ENCODE data around the gene S100A10.

Gene S100A10, protein sequence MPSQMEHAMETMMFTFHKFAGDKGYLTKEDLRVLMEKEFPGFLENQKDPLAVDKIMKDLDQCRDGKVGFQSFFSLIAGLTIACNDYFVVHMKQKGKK

DNA sequence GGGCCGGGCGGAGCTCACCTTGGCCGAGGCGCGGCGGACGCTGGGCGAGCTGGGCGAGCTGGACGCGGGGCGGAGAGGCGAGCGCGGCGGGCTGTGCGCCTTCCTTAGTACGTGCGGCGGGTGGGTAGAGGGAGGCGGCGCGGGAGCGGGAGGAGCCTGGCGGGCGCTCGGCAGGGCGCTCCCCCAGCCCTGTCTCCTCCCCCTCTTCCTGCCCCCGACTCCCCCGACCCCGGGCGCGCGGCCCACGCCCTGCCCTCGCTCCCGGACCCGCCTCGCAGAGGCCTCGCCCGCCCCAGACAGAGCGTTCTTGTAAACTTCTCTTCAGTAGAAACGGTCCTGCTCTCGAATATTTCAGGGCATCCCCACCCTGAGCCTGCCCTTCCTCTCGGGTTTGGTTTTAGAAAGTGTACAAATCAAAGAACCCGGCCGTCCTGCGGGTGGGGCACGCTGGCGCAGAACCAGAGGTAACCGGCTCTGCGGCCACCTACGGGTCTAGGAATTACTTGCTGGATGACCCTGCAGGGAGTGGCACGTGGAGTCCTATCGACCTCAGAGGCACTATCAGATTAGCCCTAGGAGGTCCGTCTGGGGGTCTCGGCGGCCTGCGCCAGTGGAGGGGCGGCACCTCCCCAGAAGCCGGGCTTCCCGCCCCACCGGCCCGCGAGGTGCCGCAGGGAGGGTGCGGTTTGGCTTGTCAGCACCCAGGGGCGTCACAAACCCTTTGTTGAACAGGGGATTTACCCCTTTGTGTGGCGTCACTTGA, at the start of gene S100A10:
Gene S100A10, minus strand, starts transcription at position 126 of the 763 bp plus-strand sequence. CDS start 7,629 bp downstream, outside the sequence.
- DNase-seq: no peak

DNA sequence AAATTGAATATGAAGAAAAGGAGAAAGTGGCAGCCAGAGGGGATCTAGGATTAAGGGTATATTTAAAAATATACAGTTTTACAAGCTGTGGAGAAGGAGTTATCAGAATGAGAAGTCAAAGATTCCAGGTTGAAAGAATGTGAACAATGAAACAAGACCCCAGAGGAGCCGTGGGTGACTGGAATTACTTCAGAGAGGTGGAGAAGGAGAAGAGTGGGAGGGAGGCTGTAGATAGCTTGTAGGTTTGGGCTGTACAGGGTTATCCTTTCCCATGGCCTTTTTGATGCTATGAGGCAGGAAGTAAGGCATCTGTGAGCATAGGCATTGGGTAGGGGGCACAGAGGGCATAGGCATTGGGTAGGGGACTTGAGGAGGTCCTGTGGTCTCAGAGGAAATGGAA, 48.4 kb upstream of the S100A10 start:
- DNase-seq: no peak

DNA sequence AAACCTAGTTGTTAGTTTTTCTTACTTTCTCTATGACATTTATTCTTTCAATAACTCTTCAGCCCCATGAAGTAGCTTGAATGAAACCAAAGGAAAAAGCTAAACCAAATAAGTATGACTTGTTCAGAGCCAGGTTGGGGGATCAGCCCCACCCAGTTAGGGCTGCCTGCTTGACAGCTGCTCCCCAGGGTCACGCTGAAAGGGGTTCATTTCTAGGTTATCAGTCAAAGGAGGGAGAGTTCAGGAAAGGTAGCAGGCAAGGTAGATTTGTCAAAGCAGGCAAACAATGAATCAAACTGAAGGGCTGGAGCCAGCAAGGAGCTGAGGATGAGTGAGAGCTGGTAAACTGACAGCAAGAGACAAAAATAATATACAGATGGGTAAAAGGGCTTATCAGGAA, 46.2 kb upstream of the S100A10 start:
- no peak for DNase-seq

DNA sequence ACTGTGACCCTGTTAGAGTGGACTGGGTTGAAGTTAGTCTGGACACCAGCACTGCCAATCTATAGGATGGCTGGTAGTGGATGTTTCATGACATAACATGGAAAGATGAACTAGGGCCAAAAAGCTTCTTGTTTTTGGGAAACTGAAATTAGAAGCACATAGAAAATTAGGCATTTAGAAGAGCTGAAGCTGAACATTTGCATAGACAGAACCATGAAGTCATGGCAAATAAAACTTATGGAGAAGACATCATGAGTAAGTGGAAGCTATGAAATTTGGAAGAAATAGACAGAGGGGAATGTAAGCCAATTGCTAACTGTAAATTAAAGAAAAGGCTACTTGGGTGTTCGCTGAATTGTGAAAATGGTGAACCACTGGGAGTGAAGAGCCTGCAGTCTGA, 45.8 kb upstream of the S100A10 start:
- no peak for DNase-seq

DNA sequence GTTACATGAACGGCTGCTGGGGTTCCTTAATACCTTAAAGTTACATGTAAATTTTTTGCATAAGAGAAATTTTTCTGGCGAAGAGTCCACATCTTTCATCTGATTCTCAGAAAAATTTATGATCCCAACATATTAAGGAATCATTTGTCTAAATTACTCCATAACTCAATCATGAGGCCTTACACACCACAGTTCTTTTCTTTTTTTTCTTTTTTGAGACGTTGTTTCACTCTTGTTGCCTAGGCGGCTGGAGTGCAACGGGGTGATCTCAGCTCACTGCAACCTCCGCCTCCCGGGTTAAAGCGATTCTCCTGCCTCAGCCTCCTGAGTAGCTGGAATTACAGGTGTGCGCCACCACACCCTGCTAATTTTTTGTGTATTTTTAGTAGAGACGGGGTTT, 45.2 kb upstream of the S100A10 start:
- DNase-seq: no peak

DNA sequence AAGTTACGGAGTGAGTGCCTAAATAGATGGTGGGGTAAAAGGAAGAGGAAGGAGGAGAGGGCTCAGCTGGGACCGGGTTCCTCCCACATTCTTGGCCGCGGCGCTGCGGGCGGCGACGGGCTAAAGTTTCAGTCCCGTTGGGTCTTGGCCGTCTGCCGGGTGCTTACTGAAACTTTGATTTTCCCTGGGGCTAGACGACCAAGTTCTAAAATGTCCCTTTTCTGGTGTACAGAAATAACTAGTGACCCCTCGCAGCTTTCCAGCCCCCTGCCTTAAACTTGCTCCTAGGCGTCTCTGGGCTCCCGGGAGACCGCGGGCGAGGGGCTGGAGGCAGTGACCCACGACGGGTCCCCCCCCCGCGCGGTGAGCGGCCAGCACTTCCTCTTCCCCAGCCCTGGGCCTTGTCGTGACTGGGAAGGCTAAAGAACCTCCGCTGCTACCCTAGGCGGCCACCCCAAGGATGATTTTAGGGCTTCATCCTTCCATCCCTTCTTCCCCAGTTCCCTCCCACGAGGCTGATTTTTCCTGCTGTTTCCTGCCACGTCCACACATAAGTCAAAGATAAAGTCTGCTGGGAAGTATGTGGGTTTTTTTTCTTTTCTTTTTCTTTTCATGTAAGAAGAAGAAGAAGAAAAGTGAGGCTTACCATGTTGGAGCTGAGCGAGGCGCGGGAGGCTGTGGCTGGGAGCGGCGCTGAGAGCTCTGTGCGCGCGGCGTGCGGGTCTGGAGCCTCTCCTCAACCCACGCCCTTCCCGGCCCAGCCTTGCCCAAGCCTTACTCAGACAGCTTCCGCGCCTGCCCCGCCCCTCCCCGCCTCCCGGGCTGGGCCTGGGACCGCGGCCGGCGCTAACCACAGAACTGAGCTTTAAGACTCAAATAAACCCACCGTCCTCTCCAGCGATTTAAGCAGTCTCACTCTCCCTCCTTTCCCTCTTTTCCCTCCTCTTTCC, 42.9 kb upstream of the S100A10 start, which contains the start of gene S100A11:
Gene S100A11, minus strand, starts transcription at position 738 of the 950 bp plus-strand sequence. Its CDS starts 89 bp downstream, at position 649.
- DNase-seq: no peak

DNA sequence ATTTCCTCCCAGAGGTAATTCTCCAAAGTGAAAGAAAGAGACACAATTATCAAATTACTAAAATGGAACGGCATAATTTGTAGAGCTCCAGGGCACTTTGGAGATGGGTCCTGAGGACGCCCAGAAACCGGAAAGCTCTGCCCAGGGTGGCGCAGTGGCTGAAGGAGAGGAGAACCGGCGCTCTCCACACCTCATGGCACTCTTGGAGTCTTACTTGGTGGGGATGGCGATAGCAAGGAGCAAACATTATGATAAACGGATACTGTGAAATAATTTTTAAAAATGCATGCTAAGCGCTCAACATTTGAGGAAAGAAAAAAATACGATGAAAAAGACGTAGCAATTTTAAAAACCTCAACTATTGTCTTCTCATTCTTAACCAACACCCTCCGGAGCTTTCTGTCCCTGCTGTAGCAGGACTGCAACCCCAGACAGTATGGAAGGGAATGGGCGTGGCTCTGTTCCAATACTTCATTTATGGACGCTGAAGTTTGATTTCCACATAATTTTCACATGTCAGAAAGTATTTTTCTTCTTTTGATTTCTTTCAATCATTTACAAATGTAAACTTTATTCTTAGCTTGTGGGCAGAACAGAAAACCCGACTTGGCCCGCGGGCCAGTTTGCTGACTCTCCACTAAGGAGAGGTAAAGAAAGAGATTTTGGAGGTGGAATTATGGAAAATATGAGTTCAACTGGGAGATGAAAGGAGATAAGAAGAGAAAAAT, 42.0 kb upstream of the S100A10 start:
- no peak for DNase-seq

DNA sequence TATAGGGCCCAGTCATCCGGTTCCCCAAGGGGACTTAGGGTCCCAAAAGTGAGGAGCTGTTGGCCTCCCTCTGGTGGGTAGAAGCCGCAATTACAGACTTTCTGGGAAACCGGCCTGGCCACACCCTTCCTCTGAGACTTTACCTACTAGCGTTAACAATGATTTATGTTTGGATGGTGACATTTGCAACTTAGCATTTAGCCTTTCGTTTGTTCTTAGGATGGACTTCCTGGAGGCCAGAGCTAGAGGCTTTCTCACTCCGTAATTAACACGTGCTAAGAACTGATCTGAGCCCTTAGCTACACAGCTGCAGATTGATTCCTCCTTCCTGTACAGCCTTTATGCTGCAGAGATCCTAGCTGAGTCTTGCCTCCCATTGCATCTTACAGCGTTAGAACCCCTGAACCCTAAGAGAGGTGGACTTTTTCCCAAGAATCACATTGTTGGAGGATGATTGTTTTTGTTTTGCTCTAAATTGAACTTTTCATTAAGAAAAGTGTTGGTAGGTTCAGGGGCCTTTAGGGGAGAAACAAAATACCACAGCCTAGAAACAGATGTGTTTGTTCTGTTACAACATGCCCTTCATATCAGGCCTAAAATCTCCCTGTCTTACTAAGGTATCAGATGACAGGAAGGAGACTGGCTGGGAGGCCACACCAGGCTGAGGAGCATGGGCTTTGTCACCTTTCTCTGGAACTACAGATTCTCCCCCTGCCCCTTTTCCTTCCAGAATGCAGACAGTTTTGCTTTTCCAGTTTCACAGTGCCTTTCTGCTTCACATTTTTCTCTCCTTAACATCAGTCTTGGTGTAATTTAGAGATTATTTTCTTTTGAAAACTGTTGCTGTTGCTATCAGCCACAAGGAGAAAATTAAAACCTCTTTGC, 41.2 kb upstream of the S100A10 start:
- DNase-seq: no peak

DNA sequence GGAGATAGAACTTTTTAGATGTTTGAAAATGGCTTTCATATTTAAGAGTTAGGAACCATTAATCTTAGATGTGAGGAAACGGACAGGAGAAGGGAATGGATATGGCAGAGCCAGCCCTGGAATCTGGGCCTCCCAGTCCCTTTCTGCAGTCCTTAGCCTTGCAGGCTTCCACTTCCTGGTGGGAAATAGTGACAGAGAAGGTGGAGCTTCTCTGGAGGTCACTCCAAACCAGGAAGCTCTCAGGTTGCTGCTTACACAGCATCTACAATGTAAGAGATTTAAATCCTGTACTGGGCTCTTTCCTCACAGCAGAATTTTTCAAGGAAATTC, 40.6 kb upstream of the S100A10 start:
- DNase-seq: no peak

DNA sequence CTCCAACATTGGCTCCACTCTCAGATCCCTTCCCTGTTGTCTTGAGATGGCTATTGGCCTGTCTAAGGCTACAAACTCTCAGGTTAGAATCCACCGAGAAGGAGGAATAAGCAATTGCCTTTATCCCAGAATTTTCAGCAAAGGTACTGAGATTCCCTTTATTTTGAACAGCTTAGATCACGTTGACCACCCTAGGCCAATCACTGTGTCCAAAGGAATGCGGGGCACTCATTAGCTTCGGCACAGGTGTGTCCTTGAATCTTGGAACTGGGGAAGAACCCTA, 36.2 kb upstream of the S100A10 start:
- no peak for DNase-seq

DNA sequence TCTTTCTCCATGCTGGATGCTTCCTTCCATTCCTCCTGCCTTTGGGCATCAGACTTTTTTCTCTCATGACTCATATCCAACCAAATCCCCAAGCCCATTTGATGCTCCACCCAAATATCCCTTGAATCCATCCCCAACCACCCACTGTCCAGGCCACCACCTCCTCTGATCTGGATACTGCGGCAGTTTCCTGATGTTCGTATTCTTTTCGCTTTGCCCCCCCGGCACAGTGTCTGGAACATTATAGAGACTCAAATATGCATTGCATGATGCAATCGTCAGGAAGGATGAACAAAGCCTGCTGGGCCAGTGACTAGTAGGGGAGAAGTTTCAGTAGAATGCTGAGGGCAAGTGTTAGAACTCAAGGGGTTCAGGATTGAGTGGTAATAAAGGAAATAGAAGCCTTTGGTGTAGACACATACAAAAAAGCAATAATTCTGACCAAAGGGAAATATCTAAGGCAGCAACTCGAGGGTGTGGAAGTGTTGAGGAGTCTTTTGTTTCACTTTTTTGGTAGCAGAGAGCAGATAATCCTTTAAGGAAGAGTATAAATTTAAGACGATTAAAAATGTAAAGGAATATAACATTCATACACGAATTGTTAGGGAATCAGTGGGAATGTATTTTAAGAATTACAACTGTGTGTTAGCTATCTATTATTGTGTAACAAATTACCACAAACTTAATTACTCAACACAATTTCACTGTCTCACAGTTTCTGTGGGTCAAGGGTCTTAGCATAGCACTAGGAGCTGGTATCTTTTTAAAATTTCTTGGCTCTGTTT, 35.7 kb upstream of the S100A10 start:
- DNase-seq: no peak

DNA sequence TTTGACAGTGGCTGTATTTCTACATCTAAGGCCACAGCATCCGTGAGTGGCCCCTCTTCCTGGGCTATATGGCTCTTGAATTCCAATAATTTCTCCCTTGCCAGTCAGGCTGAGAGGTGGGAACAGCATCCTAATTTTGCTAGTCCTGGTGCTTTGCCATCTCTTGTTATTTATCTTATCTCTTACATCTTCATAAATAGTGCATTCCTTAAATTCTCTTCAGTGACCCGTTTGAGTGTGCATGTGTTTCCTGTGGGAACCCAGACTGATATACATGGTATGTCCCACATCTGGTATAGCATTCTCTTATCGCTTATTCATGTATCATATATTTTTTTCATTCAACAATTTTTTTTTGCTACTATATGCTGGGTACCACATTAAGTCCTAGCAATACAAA, 33.2 kb upstream of the S100A10 start:
- no peak for DNase-seq

DNA sequence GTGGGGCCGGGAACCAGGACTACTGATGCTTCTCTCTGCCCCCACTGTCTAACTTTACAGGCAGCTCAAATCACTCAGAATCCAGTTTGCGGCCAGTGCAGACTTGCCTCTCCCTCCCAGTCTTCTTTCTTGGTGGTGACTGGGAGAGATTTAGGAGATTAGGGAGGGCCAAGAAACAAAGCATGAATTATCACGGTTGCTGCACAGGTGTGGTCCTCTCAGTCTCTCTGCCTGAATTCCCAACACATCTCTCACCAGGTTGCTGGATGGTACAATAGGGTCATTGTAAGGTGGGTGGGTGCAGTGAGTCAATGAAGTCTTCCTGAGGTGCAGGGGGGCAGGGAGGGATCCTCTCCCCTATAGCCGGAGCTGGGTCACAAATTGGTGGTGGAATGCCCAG, 30.6 kb upstream of the S100A10 start:
- DNase-seq: no peak

DNA sequence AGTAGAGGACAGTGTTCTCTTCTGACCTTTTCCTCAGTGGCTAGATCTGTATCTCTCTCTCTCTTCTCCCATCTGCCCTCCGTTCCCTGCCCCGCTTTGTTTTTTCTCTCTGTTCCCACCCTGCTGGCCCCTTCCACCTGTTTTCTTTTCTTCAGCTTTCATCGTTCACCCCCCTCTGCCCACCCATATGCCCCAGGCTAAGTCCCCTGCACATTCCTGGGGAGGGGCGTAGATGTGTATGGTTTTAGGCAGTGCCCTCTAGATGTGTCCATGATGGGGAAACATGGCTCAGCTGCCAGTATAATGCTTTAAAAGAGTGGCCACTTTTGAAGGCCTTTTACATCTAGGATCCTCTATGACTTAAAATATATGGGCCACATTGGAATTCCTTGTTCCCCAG, 29.6 kb upstream of the S100A10 start:
- no peak for DNase-seq

DNA sequence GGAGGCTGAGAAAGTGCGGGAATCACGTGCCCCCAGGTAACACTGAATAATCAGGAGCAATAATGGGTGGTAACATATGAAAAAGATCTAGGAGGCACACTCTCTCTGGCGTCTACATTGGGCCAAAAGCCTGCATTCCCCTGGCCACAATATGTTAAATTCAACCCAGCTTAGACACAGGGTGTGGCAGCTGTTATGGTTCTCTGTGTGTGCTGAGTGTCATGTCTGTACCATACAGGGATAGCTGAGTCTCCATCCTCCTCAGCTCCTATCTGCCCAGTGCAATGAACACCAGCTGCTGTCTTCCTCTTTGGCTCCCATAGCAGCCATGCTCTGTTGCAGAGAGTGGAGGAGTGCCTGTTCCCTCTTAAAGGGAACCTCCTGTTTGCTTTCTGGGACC, 28.8 kb upstream of the S100A10 start:
- DNase-seq: no peak

DNA sequence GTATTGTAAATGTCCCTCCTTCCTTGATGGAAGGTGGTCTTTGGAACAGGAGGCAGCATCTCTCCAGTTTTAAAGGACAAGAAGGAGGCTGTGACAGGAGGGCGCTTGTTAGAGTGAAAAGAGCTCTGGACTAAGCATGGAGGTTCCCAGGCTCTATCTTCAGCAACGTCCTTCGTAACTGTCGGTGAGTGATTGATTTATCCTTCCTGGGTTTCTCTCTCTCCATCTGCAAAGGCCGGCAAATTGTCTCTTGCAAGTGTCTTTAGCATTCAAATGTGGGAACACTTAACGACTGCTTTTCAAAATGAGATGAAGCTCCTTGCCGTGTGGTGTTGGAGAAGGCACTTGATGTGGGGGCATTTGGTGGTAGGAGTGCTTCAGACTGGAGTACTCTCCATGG, 27.9 kb upstream of the S100A10 start:
- DNase-seq: no peak

DNA sequence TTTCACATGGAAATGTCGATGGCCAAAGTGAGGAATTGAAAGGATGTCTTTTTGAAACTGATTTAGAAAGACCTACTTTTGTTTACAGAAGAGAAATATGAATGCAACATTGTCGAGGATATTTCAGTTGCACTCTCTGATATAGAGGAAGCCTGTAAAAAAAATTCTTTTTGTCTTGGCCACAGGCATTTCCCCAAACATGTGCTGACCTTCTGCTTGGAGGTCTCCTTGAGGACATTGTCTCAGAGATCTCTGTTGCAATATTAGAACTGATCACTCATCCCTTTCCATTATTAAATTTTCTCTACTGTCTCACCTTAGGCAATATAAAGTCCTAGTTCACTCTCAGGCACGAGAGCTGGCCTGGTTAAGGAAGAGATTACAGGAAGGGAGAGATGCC, 27.2 kb upstream of the S100A10 start:
- no peak for DNase-seq

DNA sequence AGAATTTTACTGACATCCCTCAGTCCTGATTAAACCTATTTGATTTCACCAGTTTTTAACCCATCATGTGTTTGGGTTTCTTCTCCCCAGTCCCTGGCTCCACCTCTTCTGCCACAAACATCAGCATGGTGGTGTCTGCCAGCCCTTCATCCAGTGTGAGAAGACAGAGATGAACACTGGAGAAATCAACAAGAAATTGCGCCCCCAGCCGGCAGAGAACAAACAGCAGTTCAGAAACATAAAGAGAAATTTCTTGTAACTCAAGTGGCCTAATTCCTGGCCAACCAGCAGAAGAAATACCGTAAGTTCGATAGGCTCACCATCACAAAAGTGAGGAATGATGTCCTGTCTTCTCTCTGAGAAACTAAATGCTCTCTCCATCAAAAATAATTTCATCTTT, 24.9 kb upstream of the S100A10 start:
- DNase-seq: no peak

DNA sequence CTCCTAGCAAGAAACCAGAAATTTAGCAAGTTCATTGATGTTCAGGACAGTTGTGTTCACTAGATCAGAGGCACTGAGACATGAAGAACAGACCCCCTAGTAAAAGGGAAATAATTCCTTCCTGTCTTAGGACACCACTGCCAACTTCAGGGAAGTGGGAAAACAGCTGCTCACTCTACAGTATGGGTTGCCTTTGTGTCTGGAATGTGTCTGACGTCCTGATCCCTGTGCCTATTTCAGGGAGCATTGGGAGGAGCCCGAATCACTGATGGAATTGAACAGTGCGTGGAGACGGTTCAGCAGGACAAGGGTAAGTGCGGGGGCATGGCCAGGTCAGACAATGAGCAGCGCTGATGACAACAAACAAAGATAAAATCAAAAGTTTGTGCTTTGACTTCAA, 22.1 kb upstream of the S100A10 start:
- DNase-seq: no peak

DNA sequence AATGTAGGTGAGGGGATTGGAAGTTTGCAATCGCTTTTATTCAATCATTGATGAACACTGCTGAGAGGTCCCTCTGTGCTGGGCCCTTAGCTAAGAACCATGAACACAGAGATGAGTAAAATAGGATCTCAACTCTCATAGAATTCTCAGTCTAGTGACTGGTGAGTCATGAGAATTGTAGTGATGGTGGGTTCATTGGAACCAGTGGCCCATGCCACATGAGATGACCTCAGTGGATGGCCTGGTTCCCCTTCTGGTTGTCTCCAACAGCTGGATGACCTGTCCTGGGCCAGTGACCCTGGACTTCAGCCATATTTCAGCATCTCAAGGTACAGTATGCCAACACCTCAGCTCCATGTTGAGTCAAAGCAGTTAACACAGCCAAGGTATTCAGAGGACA, 21.3 kb upstream of the S100A10 start:
- no peak for DNase-seq

DNA sequence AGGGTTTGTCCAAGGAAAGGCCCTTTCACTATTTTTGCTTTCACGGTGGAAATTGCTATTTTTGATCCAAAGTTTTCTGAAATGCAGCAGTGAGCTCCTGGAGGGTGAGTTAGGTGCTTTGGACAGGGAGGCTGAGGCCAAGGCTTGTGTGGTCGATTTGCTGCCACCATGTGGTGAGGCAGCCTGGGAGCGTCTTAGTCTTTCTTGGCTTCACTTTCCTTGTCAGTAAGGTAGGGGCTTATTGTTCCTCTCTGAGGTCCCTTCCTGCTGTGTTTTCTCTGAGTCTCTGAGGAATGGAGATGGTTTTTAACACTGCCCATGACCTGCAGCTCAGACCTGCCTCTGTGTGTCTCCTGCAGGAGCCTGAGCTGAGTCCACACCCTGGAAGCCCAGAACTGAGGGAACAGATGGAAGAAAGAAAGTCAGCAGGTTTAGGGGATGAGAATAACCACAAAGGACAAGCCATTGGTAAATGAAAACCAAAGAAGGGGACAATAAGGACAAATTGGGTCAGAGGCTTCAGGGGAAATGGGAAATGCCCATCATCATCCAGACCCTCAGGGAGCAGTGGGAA, 20.1 kb upstream of the S100A10 start:
- DNase-seq: no peak
